K562 (cell line): ENCODE data around the gene MPIG6B. TPM values are rescaled to one million over a fixed set of nuclear protein-coding genes. Genes with fewer than 3 reads are reported as not detected.

ENCODE experiments used
- BRF2 ChIP-seq: IDR thresholded peaks from 3 replicates; pipeline ENCODE4 v1.6.1; 2011; ENCODE audit warnings: borderline replicate concordance, mild to moderate bottlenecking; ENCODE audit not compliant: insufficient read length, insufficient read depth
- MECOM ChIP-seq: fragments of 250-450 bp; sonication (Bioruptor Pico); IDR thresholded peaks from 2 replicates; pipeline ENCODE4 v1.8.0; 2022; ENCODE audit warnings: inconsistent platforms
- NKRF ChIP-seq: fragments of 450-650 bp; IDR thresholded peaks from 2 replicates; pipeline ENCODE4 v1.6.1; 2016; ENCODE audit warnings: borderline replicate concordance
- PHF21A ChIP-seq: fragments of 450-650 bp; IDR thresholded peaks from 2 replicates; pipeline ENCODE4 v1.6.1; 2017; ENCODE audit warnings: low read depth, borderline replicate concordance
- RAD21 ChIP-seq, 2 experiments: fragments of 250-450 bp in 1 of 2; fragments of 450-650 bp in 1 of 2; sonication (Bioruptor Pico) in 1 of 2; formaldehyde crosslinking in 1 of 2; IDR thresholded peaks in 1 of 2; conservative IDR thresholded peaks in 1 of 2; 2 replicates each; pipeline versions ENCODE4 v1.4.0 to v1.8.0; 2020 to 2022; ENCODE audit warnings: mild to moderate bottlenecking in 2 of 2, moderate library complexity in 1 of 2
- RCOR1 ChIP-seq, 2 experiments: IDR thresholded peaks; 2 replicates each; pipeline ENCODE4 v1.6.1; 2012; ENCODE audit warnings: low read depth in 2 of 2, low read length in 2 of 2, borderline replicate concordance in 1 of 2, improper control_type of control experiment in 1 of 2
- RREB1 ChIP-seq: fragments of 250-450 bp; sonication (Bioruptor Pico); IDR thresholded peaks from 2 replicates; pipeline ENCODE4 v1.4.0; 2020
- SNAPC5 ChIP-seq: fragments of 250-450 bp; sonication (Bioruptor Pico); IDR thresholded peaks from 2 replicates; pipeline ENCODE4 v1.8.0; 2021; ENCODE audit warnings: moderate library complexity, mild to moderate bottlenecking, inconsistent platforms
- ZBTB49 ChIP-seq: sonication (generic); formaldehyde crosslinking; IDR thresholded peaks from 2 replicates; pipeline ENCODE4 v1.8.0; 2022; ENCODE audit warnings: missing genetic modification reagents, mild to moderate bottlenecking, borderline replicate concordance
- ZFP91 ChIP-seq: sonication (generic); formaldehyde crosslinking; IDR thresholded peaks from 2 replicates; pipeline ENCODE4 v1.8.0; 2022; ENCODE audit warnings: mild to moderate bottlenecking, missing genetic modification reagents
- polyA plus RNA-seq, 8 experiments: library from polyadenylated mRNA; depleted of rRNA in 4 of 8; stranded (reverse) in 5 of 8; unstranded in 3 of 8; fragments of >200 nt; fragmentation: Nextera tagmentation in 2 of 8; fragmentation: Illumina TruSeq in 1 of 8; extraction: Ambion mirVana in 2 of 8; extraction: Trizol in 1 of 8; gene quantifications; 2 replicates each; pipeline versions ENCODE4 v1.2.1 to v1.2.3, GENCODE V29; 2011 to 2014; ENCODE audit warnings: inconsistent platforms in 1 of 8, missing spikeins in 1 of 8
- total RNA-seq, 7 experiments: library from RNA; depleted of rRNA in 6 of 7; stranded (reverse); fragments of >200 nt in 6 of 7; fragmentation: Illumina TruSeq in 2 of 7; extraction: Trizol in 2 of 7; gene quantifications; 2 replicates each; pipeline versions ENCODE4 v1.2.1 to v1.2.3, GENCODE V29; 2011 to 2021; ENCODE audit warnings: low replicate concordance in 1 of 7

MPIG6B gene
- total and polyA plus RNA-seq, 9 of the 15 experiments (the other 6 are each of a cell fraction or from before 2014, with no cell fraction given): 0.11 to 1.2 (median 0.28) TPM; not detected in 1

- TF ChIP-seq RREB1 (CRISPR knock-in tag) (peak; percentile 30; the same call in 1 of the 2 replicates), PHF21A (no peak), RCOR1 (IDR thresholded peaks at IDR 0.05; ENCODE audit: borderline replicate concordance in 1 of 2, low read depth in 2 of 2, low read length in 2 of 2) (0 out of 4 replicates have a peak, but pooled peaks of 1 of the 2 experiments have one; percentile 48), ZBTB49 (CRISPR knock-in tag) (no peak), SNAPC5 (CRISPR knock-in tag) (no peak), BRF2 (no peak), MECOM (CRISPR knock-in tag) (0 out of 2 replicates have a peak, but pooled peaks have one; percentile 47), NKRF (no peak), ZFP91 (0 out of 2 replicates have a peak, but pooled peaks have one; percentile 22), RAD21 (CRISPR knock-in tag; conservative IDR thresholded peaks at IDR 0.05 in 1 of 2, IDR thresholded peaks at IDR 0.05 in 1 of 2) (peak in 1 of 2 experiments; percentile 45; a peak in 2 of 4 replicates)
Observed at GRCh38 chr6:31689249-31690110, 33.7 kb upstream of the MPIG6B start (continued).
